GM12872 (cell line): ENCODE results near the gene PPIP5K2.

Source experiments
- TF ChIP-seq, protein P1 (sequence below): IDR thresholded peaks from 3 replicates; pipeline ENCODE4 v1.5.1; 2011; ENCODE audit warnings: low read depth, mild to moderate bottlenecking, low read length, moderate library complexity; ENCODE audit not compliant: insufficient read depth

The PPIP5K2 gene

DNA sequence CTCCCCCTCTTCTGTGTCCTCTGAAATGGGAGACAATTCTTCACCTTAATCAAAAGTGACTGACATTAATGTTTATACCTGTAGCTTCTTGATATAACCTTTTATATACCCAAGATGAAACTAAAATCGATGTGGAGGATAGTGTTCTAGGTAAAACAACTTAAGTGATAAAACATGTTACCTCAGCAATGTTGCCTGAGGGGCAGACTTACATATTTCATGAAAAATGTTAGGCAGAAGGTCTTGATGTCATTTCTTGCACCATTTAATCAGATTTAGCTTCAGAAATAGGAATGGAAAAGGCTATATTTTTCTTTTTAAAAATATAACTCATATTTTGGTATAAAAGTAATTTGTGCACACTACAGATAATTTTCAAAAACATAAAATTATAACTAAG, 115.8 kb downstream of the PPIP5K2 start:
- TF ChIP-seq, protein P1, sequence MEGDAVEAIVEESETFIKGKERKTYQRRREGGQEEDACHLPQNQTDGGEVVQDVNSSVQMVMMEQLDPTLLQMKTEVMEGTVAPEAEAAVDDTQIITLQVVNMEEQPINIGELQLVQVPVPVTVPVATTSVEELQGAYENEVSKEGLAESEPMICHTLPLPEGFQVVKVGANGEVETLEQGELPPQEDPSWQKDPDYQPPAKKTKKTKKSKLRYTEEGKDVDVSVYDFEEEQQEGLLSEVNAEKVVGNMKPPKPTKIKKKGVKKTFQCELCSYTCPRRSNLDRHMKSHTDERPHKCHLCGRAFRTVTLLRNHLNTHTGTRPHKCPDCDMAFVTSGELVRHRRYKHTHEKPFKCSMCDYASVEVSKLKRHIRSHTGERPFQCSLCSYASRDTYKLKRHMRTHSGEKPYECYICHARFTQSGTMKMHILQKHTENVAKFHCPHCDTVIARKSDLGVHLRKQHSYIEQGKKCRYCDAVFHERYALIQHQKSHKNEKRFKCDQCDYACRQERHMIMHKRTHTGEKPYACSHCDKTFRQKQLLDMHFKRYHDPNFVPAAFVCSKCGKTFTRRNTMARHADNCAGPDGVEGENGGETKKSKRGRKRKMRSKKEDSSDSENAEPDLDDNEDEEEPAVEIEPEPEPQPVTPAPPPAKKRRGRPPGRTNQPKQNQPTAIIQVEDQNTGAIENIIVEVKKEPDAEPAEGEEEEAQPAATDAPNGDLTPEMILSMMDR: no peak

DNA sequence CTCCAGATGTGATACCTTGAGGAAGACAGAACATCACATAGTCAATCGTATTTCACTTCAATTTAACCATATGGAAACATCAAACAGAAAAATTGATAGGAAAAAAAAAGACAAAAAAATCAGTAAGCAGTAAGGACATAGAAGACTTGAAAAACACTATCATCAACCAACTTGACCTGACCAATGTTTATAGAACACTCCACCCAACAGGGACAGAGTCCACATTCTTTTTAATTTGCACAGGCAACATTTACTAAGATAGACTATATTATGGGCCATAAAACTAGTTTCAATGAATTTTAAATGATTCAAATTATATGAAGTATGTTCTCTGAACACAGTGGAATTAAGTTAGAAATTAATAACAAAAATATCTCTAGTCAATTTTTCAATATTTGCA, 117.7 kb downstream of the PPIP5K2 start:
- TF ChIP-seq, protein P1: no peak

DNA sequence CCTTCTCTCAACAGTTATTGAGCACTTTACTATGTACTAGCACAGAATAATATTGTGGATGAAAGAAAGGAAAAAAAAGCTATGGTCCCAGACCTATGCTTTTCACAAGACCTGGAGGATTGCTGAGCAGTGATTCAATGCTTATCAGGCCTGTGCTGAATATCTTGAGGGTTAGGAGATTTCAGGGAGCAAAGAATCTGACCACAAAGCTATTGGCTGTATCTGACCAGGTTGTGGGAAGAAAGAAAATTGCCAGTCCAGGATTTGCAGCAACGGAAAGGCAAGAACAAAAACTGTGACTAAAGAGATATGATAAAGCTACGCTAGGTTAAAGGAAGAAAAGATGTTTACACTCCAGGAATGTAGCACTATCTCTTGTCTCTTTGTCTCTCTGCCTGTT, 123.6 kb downstream of the PPIP5K2 start:
- TF ChIP-seq, protein P1: no peak

DNA sequence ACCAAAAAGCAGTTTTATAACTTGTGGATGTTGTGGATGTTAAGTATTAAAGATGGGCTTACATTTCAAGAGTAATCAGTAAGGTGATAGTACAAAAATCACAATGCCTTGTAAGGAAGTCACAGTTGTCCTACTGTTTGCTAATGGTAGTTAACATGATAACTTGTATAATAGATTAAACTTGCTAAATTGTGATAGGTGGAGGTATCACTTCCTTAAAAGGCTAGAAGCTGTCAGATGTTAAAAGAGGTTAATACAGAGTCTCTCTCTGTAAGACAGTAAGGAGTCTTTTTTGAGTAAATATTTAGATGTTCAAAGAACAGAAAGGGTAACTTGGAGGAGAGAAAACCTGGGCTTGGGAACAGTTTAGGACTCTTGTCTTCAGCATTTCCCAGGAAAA, 124.3 kb downstream of the PPIP5K2 start:
- TF ChIP-seq, protein P1: no peak

DNA sequence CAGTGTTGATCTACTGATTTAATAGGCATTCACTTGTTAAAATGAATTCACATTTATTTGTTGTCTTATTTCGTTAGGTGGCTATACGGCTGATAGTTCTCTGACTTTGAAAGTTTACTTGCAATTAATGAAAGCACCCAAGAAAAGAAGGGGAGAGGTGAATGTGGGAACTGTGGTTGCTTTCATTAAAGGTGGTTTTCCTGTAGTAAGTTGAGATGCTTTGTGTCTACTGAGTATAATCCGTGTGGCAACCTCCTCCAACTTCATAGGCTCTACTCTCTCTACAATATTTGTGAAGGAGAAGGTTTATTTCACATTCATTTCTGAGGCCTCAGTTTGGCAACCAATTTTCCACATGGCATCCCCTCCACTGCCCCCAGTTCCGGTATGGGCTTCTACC, 125.7 kb downstream of the PPIP5K2 start:
- TF ChIP-seq, protein P1: no peak

DNA sequence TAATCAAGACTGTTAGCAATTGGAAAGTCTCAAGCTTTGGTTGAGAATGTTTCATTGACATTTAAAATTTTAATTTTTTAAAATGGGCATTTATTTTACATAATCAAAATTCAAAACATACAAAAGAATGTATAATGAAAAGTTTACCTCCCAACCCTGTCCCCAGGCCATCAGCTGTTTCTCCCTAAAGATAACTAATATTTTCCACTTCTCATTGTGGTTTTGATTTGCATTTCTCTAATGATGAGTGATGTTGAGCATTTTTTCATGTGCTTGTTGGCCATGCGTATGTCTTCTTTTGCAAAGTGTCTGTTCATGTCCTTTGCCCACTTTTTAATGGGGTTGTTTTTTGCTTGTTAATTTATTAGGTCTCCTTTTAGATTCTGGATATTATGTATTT, 127.0 kb downstream of the PPIP5K2 start:
- TF ChIP-seq, protein P1: no peak

DNA sequence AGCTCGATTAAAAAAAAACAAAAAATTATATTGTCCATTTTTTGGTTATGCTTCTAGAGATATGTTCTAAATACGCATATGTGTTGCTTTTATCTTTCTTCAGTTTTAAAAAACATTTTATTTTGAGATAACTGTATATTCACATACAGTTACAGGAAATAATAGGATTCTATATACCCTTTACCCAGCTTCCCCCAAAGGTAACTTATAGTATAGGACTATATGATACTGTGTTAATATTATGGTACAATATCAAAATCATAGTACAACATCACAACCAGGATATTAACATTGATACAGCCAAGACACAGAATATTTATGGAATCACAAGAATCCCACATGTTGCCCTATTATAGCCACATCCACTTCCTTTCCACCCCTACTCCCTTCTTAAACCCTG, 129.0 kb downstream of the PPIP5K2 start:
- TF ChIP-seq, protein P1: no peak

DNA sequence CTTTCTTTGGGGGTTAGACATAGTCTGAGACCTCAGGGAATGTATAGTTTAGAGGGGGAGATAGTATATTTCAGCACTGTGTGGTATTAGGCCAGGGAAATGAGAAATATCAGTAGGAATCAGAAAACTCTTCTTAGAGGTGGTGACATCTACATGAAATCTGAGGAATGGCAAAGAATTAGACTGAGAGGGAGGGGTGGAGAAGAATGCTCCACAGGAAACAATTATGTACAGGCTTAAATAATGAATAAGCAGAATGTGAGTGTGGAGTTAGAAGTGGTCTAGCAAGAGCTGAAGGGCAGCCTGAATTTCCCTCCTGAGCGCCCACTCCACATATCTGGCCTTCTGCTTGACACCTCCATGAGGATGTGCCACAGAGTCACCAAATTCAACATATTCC, 134.8 kb downstream of the PPIP5K2 start:
- TF ChIP-seq, protein P1: no peak
